HEK293 (cell line): Measurements from ENCODE around the gene IGFBP5.

Experiments
- HOXC10 ChIP-seq: sonication (generic); formaldehyde crosslinking; IDR thresholded peaks from 2 replicates; pipeline ENCODE4 v1.8.1; 2023; ENCODE audit warnings: mild to moderate bottlenecking, missing genetic modification reagents
- KLF10 ChIP-seq: fragments of 450-650 bp; IDR thresholded peaks from 2 replicates; pipeline ENCODE4 v1.5.1; 2018; ENCODE audit warnings: missing biosample characterization, mild to moderate bottlenecking, missing genetic modification characterization
- PRDM1 ChIP-seq: fragments of 450-650 bp; formaldehyde crosslinking; IDR thresholded peaks from 2 replicates; pipeline ENCODE4; 2016; ENCODE audit warnings: missing biosample characterization, missing genetic modification characterization
- SALL2 ChIP-seq: fragments of 450-650 bp; formaldehyde crosslinking; IDR thresholded peaks from 2 replicates; pipeline ENCODE4 v1.5.0; 2017; ENCODE audit warnings: missing biosample characterization, mild to moderate bottlenecking, missing genetic modification characterization, borderline replicate concordance
- YY1 ChIP-seq: fragments of 450-650 bp; formaldehyde crosslinking; IDR thresholded peaks from 2 replicates; pipeline ENCODE4 v1.5.1; 2018; ENCODE audit warnings: missing biosample characterization, missing genetic modification characterization
- ZBTB48 ChIP-seq: fragments of 450-650 bp; formaldehyde crosslinking; IDR thresholded peaks from 2 replicates; pipeline ENCODE4 v1.5.1; 2016; ENCODE audit warnings: missing biosample characterization, missing genetic modification characterization
- ZFP3 ChIP-seq: fragments of 450-650 bp; formaldehyde crosslinking; IDR thresholded peaks from 2 replicates; pipeline ENCODE4 v1.5.1; 2016; ENCODE audit warnings: low read depth, missing biosample characterization, missing genetic modification characterization
- ZFP37 ChIP-seq: fragments of 450-650 bp; formaldehyde crosslinking; IDR thresholded peaks from 2 replicates; pipeline ENCODE4 v1.5.1; 2016; ENCODE audit warnings: missing biosample characterization, missing genetic modification characterization
- ZNF140 ChIP-seq: fragments of 450-650 bp; formaldehyde crosslinking; IDR thresholded peaks from 2 replicates; pipeline ENCODE4 v1.5.1; 2016; ENCODE audit warnings: missing biosample characterization, missing genetic modification characterization
- ZNF184 ChIP-seq: fragments of 450-650 bp; IDR thresholded peaks from 2 replicates; pipeline ENCODE4 v1.5.1; 2018; ENCODE audit warnings: missing biosample characterization, mild to moderate bottlenecking, missing genetic modification characterization
- ZNF248 ChIP-seq: fragments of 450-650 bp; formaldehyde crosslinking; IDR thresholded peaks from 2 replicates; pipeline ENCODE4 v1.5.1; 2017; ENCODE audit warnings: missing biosample characterization, missing genetic modification characterization
- ZNF433 ChIP-seq: fragments of 450-650 bp; formaldehyde crosslinking; IDR thresholded peaks from 2 replicates; pipeline ENCODE4 v1.5.1; 2016; ENCODE audit warnings: missing biosample characterization, missing genetic modification characterization, low read depth
- ZNF473 ChIP-seq: fragments of 450-650 bp; formaldehyde crosslinking; IDR thresholded peaks from 2 replicates; pipeline ENCODE4 v1.5.1; 2017; ENCODE audit warnings: missing biosample characterization, missing genetic modification characterization
- ZNF514 ChIP-seq: fragments of 450-650 bp; formaldehyde crosslinking; IDR thresholded peaks from 2 replicates; pipeline ENCODE4 v1.5.1; 2016; ENCODE audit warnings: missing biosample characterization, missing genetic modification characterization
- ZNF585B ChIP-seq: fragments of 450-650 bp; formaldehyde crosslinking; IDR thresholded peaks from 2 replicates; pipeline ENCODE4 v1.5.1; 2016; ENCODE audit warnings: missing biosample characterization, missing genetic modification characterization
- ZNF76 ChIP-seq: fragments of 450-650 bp; formaldehyde crosslinking; IDR thresholded peaks from 2 replicates; pipeline ENCODE4; 2016; ENCODE audit warnings: low read depth, missing biosample characterization, missing genetic modification characterization, borderline replicate concordance
- ZNF791 ChIP-seq: fragments of 450-650 bp; formaldehyde crosslinking; IDR thresholded peaks from 2 replicates; pipeline ENCODE4 v1.5.1; 2016; ENCODE audit warnings: missing biosample characterization, missing genetic modification characterization
- ZXDB ChIP-seq: fragments of 450-650 bp; formaldehyde crosslinking; IDR thresholded peaks from 2 replicates; pipeline ENCODE4 v1.5.1; 2016; ENCODE audit warnings: missing biosample characterization, missing genetic modification characterization
- TF ChIP-seq, protein P1 (sequence below): fragments of 450-650 bp; formaldehyde crosslinking; IDR thresholded peaks from 2 replicates; pipeline ENCODE4 v1.5.1; 2016; ENCODE audit warnings: missing biosample characterization, missing genetic modification characterization
- TF ChIP-seq, protein P2 (sequence below): fragments of 450-650 bp; formaldehyde crosslinking; IDR thresholded peaks from 2 replicates; pipeline ENCODE4 v1.5.1; 2016; ENCODE audit warnings: missing biosample characterization, missing genetic modification characterization
- TF ChIP-seq, protein P3 (sequence below): fragments of 450-650 bp; formaldehyde crosslinking; IDR thresholded peaks from 2 replicates; pipeline ENCODE4 v1.5.1; 2016; ENCODE audit warnings: missing biosample characterization, missing genetic modification characterization, borderline replicate concordance
- TF ChIP-seq, protein P4 (sequence below): fragments of 450-650 bp; formaldehyde crosslinking; IDR thresholded peaks from 2 replicates; pipeline ENCODE4 v1.5.1; 2016; ENCODE audit warnings: missing biosample characterization, missing genetic modification characterization

Gene IGFBP5

DNA sequence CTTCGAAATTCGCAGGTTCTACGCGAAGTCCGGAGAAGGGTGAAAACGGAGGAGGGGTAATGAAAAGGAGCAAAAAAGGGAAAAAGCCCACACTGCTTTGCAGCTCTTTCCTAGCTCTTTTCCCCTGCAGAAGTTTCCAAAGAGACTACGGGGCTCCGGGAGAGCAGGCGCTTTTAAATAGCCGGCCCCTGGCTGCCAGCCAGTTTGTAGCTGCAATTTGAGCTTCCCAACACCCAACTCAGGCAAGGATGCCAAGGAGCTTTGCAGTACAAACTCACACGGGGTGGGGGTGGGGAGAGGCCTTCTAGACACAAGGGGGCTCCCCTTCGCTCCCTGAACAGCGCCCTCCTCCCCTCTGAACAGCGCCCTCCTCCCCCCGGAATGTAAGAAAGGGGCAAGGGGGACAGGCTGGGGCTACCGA, at the start of gene IGFBP5 (continued):
- TF ChIP-seq, protein P1, sequence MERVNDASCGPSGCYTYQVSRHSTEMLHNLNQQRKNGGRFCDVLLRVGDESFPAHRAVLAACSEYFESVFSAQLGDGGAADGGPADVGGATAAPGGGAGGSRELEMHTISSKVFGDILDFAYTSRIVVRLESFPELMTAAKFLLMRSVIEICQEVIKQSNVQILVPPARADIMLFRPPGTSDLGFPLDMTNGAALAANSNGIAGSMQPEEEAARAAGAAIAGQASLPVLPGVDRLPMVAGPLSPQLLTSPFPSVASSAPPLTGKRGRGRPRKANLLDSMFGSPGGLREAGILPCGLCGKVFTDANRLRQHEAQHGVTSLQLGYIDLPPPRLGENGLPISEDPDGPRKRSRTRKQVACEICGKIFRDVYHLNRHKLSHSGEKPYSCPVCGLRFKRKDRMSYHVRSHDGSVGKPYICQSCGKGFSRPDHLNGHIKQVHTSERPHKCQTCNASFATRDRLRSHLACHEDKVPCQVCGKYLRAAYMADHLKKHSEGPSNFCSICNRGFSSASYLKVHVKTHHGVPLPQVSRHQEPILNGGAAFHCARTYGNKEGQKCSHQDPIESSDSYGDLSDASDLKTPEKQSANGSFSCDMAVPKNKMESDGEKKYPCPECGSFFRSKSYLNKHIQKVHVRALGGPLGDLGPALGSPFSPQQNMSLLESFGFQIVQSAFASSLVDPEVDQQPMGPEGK = peak; percentile 68; the same call in 1 of the 2 replicates
- TF ChIP-seq HOXC10 (CRISPR knock-in tag) = no peak
- no peak for TF ChIP-seq ZNF248 (tag by site-specific recombination)
- no peak for TF ChIP-seq SALL2 (tag by site-specific recombination)
- 0 out of 2 replicates have a peak, but pooled peaks have one; percentile 38 for TF ChIP-seq KLF10 (tag by site-specific recombination)
- TF ChIP-seq ZNF585B (tag by site-specific recombination) = no peak
- peak; percentile 49; the same call in 1 of the 2 replicates for TF ChIP-seq ZNF184 (tag by site-specific recombination)
- no peak for TF ChIP-seq ZNF791
- no peak for TF ChIP-seq ZNF433
- no peak for TF ChIP-seq ZFP37 (tag by site-specific recombination)
- peak; percentile 55; the same call in 1 of the 2 replicates for TF ChIP-seq ZNF76 (tag by site-specific recombination)
- TF ChIP-seq, protein P2, sequence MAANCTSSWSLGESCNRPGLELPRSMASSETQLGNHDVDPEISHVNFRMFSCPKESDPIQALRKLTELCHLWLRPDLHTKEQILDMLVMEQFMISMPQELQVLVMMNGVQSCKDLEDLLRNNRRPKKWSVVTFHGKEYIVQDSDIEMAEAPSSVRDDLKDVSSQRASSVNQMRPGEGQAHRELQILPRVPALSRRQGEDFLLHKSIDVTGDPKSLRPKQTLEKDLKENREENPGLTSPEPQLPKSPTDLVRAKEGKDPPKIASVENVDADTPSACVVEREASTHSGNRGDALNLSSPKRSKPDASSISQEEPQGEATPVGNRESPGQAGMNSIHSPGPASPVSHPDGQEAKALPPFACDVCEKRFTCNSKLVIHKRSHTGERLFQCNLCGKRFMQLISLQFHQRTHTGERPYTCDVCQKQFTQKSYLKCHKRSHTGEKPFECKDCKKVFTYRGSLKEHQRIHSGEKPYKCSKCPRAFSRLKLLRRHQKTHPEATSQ (tag by site-specific recombination) = no peak
- TF ChIP-seq, protein P3, sequence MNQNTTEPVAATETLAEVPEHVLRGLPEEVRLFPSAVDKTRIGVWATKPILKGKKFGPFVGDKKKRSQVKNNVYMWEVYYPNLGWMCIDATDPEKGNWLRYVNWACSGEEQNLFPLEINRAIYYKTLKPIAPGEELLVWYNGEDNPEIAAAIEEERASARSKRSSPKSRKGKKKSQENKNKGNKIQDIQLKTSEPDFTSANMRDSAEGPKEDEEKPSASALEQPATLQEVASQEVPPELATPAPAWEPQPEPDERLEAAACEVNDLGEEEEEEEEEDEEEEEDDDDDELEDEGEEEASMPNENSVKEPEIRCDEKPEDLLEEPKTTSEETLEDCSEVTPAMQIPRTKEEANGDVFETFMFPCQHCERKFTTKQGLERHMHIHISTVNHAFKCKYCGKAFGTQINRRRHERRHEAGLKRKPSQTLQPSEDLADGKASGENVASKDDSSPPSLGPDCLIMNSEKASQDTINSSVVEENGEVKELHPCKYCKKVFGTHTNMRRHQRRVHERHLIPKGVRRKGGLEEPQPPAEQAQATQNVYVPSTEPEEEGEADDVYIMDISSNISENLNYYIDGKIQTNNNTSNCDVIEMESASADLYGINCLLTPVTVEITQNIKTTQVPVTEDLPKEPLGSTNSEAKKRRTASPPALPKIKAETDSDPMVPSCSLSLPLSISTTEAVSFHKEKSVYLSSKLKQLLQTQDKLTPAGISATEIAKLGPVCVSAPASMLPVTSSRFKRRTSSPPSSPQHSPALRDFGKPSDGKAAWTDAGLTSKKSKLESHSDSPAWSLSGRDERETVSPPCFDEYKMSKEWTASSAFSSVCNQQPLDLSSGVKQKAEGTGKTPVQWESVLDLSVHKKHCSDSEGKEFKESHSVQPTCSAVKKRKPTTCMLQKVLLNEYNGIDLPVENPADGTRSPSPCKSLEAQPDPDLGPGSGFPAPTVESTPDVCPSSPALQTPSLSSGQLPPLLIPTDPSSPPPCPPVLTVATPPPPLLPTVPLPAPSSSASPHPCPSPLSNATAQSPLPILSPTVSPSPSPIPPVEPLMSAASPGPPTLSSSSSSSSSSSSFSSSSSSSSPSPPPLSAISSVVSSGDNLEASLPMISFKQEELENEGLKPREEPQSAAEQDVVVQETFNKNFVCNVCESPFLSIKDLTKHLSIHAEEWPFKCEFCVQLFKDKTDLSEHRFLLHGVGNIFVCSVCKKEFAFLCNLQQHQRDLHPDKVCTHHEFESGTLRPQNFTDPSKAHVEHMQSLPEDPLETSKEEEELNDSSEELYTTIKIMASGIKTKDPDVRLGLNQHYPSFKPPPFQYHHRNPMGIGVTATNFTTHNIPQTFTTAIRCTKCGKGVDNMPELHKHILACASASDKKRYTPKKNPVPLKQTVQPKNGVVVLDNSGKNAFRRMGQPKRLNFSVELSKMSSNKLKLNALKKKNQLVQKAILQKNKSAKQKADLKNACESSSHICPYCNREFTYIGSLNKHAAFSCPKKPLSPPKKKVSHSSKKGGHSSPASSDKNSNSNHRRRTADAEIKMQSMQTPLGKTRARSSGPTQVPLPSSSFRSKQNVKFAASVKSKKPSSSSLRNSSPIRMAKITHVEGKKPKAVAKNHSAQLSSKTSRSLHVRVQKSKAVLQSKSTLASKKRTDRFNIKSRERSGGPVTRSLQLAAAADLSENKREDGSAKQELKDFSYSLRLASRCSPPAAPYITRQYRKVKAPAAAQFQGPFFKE (tag by site-specific recombination) = no peak
- TF ChIP-seq ZNF514 (tag by site-specific recombination) = no peak
- TF ChIP-seq ZFP3 (tag by site-specific recombination) = no peak
- TF ChIP-seq ZBTB48 = no peak; the same call in 1 of the 2 replicates
- TF ChIP-seq ZXDB = peak; percentile 72
- no peak for TF ChIP-seq ZNF140 (tag by site-specific recombination)
- TF ChIP-seq PRDM1 (tag by site-specific recombination) = peak; percentile 85
- TF ChIP-seq, protein P4, sequence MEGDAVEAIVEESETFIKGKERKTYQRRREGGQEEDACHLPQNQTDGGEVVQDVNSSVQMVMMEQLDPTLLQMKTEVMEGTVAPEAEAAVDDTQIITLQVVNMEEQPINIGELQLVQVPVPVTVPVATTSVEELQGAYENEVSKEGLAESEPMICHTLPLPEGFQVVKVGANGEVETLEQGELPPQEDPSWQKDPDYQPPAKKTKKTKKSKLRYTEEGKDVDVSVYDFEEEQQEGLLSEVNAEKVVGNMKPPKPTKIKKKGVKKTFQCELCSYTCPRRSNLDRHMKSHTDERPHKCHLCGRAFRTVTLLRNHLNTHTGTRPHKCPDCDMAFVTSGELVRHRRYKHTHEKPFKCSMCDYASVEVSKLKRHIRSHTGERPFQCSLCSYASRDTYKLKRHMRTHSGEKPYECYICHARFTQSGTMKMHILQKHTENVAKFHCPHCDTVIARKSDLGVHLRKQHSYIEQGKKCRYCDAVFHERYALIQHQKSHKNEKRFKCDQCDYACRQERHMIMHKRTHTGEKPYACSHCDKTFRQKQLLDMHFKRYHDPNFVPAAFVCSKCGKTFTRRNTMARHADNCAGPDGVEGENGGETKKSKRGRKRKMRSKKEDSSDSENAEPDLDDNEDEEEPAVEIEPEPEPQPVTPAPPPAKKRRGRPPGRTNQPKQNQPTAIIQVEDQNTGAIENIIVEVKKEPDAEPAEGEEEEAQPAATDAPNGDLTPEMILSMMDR (tag by site-specific recombination) = peak; percentile 97
- no peak for TF ChIP-seq YY1
- no peak for TF ChIP-seq ZNF473 (tag by site-specific recombination)
